Measurements from ENCODE around the gene DUOXA2.
"Not testable (repeated sequence)": the region's sequence is repeated elsewhere in the genome, so short reads cannot be mapped to it uniquely, and the experiment has no call there.

- TF ChIP-seq CTCF (conservative IDR thresholded peaks at IDR 0.05; ENCODE audit: low read length); EZH2phosphoT487 (IDR thresholded peaks at IDR 0.05; ENCODE audit: borderline replicate concordance): not testable (repeated sequence)
Measured at GRCh38 chr15:45082412-45082811, 31.7 kb upstream of the DUOXA2 start.
